Activated CD4-positive, alpha-beta memory T cell treated with anti-CD3 and anti-CD28 coated beads, Interleukin-2, amount 10 ng/mL, durations not matched to agents 7 days and 5 days (primary cell): ENCODE measurements around the gene FOXP1. TPM values are rescaled to one million over a fixed set of nuclear protein-coding genes. Genes with fewer than 3 reads are reported as not detected.

Experiments used
- CTCF ChIA-PET: fragments of 350-600 bp; sonication (Branson Sonifier 250); formaldehyde crosslinking; loops from one replicate; lab custom pipeline; 2021; ENCODE audit warnings: antibody characterized with exemption, inconsistent platforms; lab: Charles Lee
- POLR2A ChIA-PET: fragments of 350-600 bp; sonication (Branson Sonifier 250); formaldehyde crosslinking; loops from one replicate; lab custom pipeline; 2021; ENCODE audit warnings: antibody characterized with exemption; lab: Charles Lee
- DNase-seq: peaks from one replicate; pipeline ENCODE4 v3.0.0-alpha.2; 2020
- H3K27ac Mint-ChIP-seq: one replicate; pipeline ENCODE4 v1.8.0; 2021; ENCODE audit warnings: mild to moderate bottlenecking, mixed read lengths
- H3K27me3 Mint-ChIP-seq: one replicate; pipeline ENCODE4 v1.8.0; 2021; ENCODE audit warnings: mixed read lengths
- H3K36me3 Mint-ChIP-seq: one replicate; pipeline ENCODE4 v1.8.0; 2021; ENCODE audit warnings: low read depth, mixed read lengths
- H3K4me1 Mint-ChIP-seq: one replicate; pipeline ENCODE4 v1.8.0; 2021; ENCODE audit warnings: mixed read lengths
- H3K4me3 Mint-ChIP-seq: one replicate; pipeline ENCODE4 v1.8.0; 2021; ENCODE audit warnings: mild to moderate bottlenecking, mixed read lengths
- H3K9me3 Mint-ChIP-seq: one replicate; pipeline ENCODE4 v1.8.0; 2021; ENCODE audit warnings: mixed read lengths
- total RNA-seq, 2 experiments: library from RNA; stranded (reverse); gene quantifications; one replicate each; pipeline ENCODE4 v1.2.3, GENCODE V29; 2021

FOXP1 gene
- total RNA-seq, 2 experiments from 2014 or later, result 71.3 to 76.9 TPM

DNA sequence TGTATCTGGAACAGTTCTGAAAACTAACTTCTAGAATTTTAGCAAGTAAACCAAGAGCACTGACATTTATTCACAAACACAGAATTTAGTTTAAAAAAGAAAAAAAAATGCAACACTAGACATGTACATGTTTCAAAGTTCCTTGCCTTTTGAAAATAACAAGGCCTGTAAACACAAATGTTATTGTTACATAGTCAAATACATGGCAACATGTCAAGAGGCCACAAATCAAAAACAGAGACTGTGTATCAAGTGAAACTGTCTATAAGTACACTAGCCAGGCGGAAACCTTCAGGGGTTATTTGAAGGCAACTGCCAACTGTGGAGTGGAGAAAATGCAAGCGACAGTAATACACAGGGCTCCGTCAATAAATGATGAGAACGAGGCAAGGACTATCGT lies 547.6 kb downstream of the FOXP1 start:
- H3K4me1 Mint-ChIP-seq, result peaks cover 59% of the 10 kb centered on the region
- CTCF ChIA-PET, result no interaction called here
- POLR2A ChIA-PET, result interaction anchor here (0.9 to 1.1 kb wide), 2 partner anchors 26 to 30 kb away, joined by 3 read pairs; no protein-coding TSS in a partner anchor
- H3K27ac Mint-ChIP-seq, result no peak overlapping the region
- H3K9me3 Mint-ChIP-seq, result no peaks in the 10 kb centered on the region
- peaks cover 74% of the 10 kb centered on the region for H3K36me3 Mint-ChIP-seq
- H3K27me3 Mint-ChIP-seq, result no peaks in the 10 kb centered on the region
- DNase-seq, result no peak
- no peak overlapping the region for H3K4me3 Mint-ChIP-seq

DNA sequence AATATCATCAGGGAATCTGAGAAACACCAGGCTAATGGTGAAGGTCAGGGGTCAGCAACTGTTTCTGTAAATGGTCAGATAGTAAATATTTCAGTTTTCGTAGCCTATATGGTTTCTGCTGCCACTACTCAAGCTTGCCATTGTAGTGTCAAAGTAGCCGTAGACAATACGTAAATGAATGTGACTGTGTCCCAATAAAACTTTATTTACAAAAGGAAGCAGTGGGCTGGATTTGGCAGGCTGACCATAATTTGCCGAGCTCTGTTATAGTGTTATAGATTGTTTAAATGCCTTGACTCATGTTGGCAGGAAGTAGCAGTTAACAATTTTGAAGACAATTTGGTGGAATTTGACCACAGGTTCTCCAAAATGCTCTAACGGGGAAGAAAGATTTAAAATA lies 548.2 kb downstream of the FOXP1 start:
- CTCF ChIA-PET, result no interaction called here
- H3K9me3 Mint-ChIP-seq, result no peaks in the 10 kb centered on the region
- no peak for DNase-seq
- peaks cover 56% of the 10 kb centered on the region for H3K4me1 Mint-ChIP-seq
- POLR2A ChIA-PET, result interaction anchor here (0.9 to 1.1 kb wide), 3 partner anchors 12 to 30 kb away, joined by 3 read pairs; no protein-coding TSS in a partner anchor
- no peaks in the 10 kb centered on the region for H3K27me3 Mint-ChIP-seq
- H3K4me3 Mint-ChIP-seq, result no peak overlapping the region
- H3K27ac Mint-ChIP-seq, result no peak overlapping the region
- peaks cover 74% of the 10 kb centered on the region for H3K36me3 Mint-ChIP-seq

- Mint-ChIP-seq H3K27me3 (no peaks in the 10 kb centered on the region), H3K4me3 (no peak overlapping the region), H3K4me1 (peaks cover 42% of the 10 kb centered on the region), H3K9me3 (no peaks in the 10 kb centered on the region), H3K27ac (no peak overlapping the region), H3K36me3 (peaks cover 63% of the 10 kb centered on the region)
- no peak for DNase-seq
- CTCF ChIA-PET, result no interaction called here
- POLR2A ChIA-PET, result no interaction called here
Measured at GRCh38 chr3:71033681-71034220, 549.8 kb downstream of the FOXP1 start.

- Mint-ChIP-seq H3K4me1 (peaks cover 40% of the 10 kb centered on the region), H3K27ac (no peak overlapping the region), H3K36me3 (peaks cover 54% of the 10 kb centered on the region), H3K27me3 (no peaks in the 10 kb centered on the region), H3K4me3 (no peak overlapping the region), H3K9me3 (no peaks in the 10 kb centered on the region)
- POLR2A ChIA-PET, result interaction anchor here (1.2 kb wide), 1 partner anchor 31 kb away, joined by 4 read pairs; no protein-coding TSS in a partner anchor
- DNase-seq, result no peak
- CTCF ChIA-PET, result no interaction called here
Measured at GRCh38 chr3:71031914-71032521, 551.5 kb downstream of the FOXP1 start.

DNA sequence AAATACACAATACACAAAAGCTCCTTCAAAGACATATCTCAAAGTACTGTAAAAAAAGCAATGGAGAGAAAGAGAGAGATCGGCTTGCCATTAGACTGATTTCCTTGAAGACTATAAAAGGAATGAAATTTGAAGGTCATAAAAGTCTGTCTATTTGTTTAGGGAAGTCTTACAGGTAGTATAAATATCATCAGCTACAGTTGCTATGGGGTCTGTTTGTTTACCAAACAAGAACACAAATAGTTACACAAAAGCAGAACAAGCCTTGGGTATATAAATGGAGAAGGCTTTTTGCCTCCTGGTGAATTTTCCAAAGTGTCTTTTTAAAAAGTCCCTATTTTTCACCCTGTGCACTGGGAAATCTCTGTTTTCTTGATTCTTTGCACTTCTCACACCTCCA lies 552.3 kb downstream of the FOXP1 start:
- H3K4me1 Mint-ChIP-seq, result peaks cover 46% of the 10 kb centered on the region

DNA sequence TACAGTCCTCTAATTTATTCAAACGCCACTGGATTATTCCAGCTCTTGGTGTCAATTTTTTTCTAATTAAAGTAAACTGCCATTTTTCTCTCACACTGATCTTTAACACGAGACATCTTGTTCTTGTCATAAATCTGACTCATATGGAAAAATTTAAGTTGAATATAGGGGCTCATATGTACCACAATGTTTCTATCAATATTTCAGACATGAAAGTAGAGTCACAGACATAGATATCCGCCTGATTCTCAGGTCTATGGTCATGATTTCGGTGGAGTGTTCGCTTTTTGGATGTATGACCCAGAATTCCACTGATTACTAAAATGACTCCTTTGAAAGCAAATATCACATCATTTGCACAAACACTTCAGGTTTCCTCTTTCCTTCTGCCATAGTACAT lies 552.8 kb downstream of the FOXP1 start:
- POLR2A ChIA-PET, result interaction anchor here (1.5 kb wide), 1 partner anchor 13 kb away, joined by 3 read pairs; no protein-coding TSS in a partner anchor
- CTCF ChIA-PET, result no interaction called here
- H3K9me3 Mint-ChIP-seq, result no peaks in the 10 kb centered on the region
- no peak for DNase-seq
- no peak overlapping the region for H3K27ac Mint-ChIP-seq
- H3K4me3 Mint-ChIP-seq, result no peak overlapping the region
- peaks cover 47% of the 10 kb centered on the region for H3K4me1 Mint-ChIP-seq
- no peaks in the 10 kb centered on the region for H3K27me3 Mint-ChIP-seq
- peaks cover 43% of the 10 kb centered on the region for H3K36me3 Mint-ChIP-seq

More for the DNA sequence above, 552.3 kb downstream of the FOXP1 start:
- H3K36me3 Mint-ChIP-seq, result peaks cover 47% of the 10 kb centered on the region
- no peaks in the 10 kb centered on the region for H3K9me3 Mint-ChIP-seq
- ChIA-PET POLR2A (interaction anchor here (1.5 kb wide), 1 partner anchor 14 kb away, joined by 3 read pairs; no protein-coding TSS in a partner anchor), CTCF (no interaction called here)
- H3K4me3 Mint-ChIP-seq, result no peak overlapping the region
- H3K27ac Mint-ChIP-seq, result no peak overlapping the region
- DNase-seq, result no peak
- no peaks in the 10 kb centered on the region for H3K27me3 Mint-ChIP-seq

- H3K4me1 Mint-ChIP-seq, result peaks cover 50% of the 10 kb centered on the region
- no peak overlapping the region for H3K27ac Mint-ChIP-seq
- H3K36me3 Mint-ChIP-seq, result peaks cover 40% of the 10 kb centered on the region
- POLR2A ChIA-PET, result interaction anchor here (1.0 to 1.5 kb wide), 3 partner anchors 12 to 33 kb away, joined by 3 to 5 read pairs (median 4); no protein-coding TSS in a partner anchor
- DNase-seq, result no peak
- H3K4me3 Mint-ChIP-seq, result no peak overlapping the region
- H3K9me3 Mint-ChIP-seq, result no peaks in the 10 kb centered on the region
- no peaks in the 10 kb centered on the region for H3K27me3 Mint-ChIP-seq
- CTCF ChIA-PET, result no interaction called here
Measured at GRCh38 chr3:71029770-71030169, 553.8 kb downstream of the FOXP1 start.

DNA sequence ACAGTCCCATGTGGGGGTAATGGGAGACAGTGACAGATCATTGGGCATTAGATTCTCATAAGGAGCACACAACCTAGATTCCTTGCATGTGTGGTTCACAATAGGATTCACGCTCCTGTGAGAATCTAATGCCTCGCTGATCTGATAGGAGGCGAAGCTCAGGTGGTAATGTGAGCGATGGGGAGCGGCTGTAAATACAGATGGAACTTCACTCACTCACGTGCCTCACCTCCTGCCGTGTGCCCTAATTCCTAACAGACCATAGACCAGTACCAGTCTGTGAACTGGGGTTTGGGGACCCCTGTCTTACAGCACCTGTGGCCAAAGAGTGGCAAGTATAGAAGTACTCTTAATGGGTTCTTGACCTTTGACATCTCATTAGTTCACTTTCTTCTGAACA lies 554.7 kb downstream of the FOXP1 start:
- H3K27ac Mint-ChIP-seq, result no peak overlapping the region
- H3K27me3 Mint-ChIP-seq, result no peaks in the 10 kb centered on the region
- ChIA-PET CTCF (interaction anchor here (1.1 kb wide), 1 partner anchor 19 kb away, joined by 3 read pairs; no protein-coding TSS in a partner anchor), POLR2A (interaction anchor here (0.7 to 1.3 kb wide), 2 partner anchors 12 to 36 kb away, joined by 3 read pairs; no protein-coding TSS in a partner anchor)
- H3K4me3 Mint-ChIP-seq, result no peak overlapping the region
- peaks cover 38% of the 10 kb centered on the region for H3K36me3 Mint-ChIP-seq
- peaks cover 48% of the 10 kb centered on the region for H3K4me1 Mint-ChIP-seq
- H3K9me3 Mint-ChIP-seq, result no peaks in the 10 kb centered on the region
- no peak for DNase-seq

GRCh38 chr3:71028184-71028583 lies 555.3 kb downstream of the FOXP1 start:
- H3K36me3 Mint-ChIP-seq, result peaks cover 37% of the 10 kb centered on the region
- no peaks in the 10 kb centered on the region for H3K27me3 Mint-ChIP-seq
- no peak for DNase-seq
- H3K9me3 Mint-ChIP-seq, result no peaks in the 10 kb centered on the region
- H3K27ac Mint-ChIP-seq, result no peak overlapping the region
- CTCF ChIA-PET, result interaction anchor here (1.1 kb wide), 1 partner anchor 19 kb away, joined by 3 read pairs; no protein-coding TSS in a partner anchor
- no peak overlapping the region for H3K4me3 Mint-ChIP-seq
- POLR2A ChIA-PET, result interaction anchor here (0.7 to 1.3 kb wide), 2 partner anchors 12 to 36 kb away, joined by 3 read pairs; no protein-coding TSS in a partner anchor
- H3K4me1 Mint-ChIP-seq, result peaks cover 44% of the 10 kb centered on the region

DNA sequence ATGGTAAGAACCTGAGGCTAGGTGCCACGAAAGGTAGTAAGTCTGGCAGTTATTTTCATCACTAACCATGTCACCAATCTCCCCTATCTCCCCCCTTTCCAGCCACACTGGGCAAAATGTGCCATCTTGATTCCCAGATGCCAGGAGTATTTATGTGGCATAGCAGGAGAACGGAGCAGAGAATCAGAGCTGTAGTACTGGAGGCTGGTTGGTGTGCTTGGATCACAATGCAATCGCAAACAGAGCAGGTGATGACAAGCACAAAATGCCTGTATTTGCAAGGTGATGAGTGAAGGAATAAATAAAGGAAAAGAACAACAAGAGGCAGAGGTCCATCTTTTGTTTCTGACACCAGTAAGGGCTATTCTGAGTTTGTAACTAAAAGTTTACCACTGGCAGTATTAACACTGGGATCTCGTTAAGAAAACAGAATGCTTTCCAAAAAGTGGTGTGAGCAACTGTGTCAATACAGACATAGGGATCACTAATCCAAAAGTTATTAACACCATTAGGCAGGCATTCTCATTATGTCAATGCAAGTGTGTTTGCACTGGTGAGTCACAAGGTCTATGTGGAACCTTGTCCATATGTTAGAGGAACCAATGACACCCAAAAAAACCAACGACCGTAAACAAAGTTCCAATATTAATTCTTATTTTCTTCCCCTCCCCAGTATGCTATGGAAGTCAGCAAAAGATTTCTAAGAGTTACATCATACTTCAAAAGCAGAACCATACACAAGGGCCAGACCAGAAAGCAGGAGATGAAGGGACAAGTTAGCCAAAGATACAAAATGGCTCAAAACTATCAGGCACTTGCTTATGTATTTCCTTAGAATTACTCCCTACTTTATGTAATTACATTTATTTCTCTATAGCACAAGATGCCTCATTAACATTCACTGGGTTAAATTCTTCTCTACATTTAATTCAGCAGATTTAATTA lies 556.6 kb downstream of the FOXP1 start:
- H3K4me3 Mint-ChIP-seq, result no peak overlapping the region
- H3K27ac Mint-ChIP-seq, result no peak overlapping the region
- no peak for DNase-seq
- POLR2A ChIA-PET, result no interaction called here
- CTCF ChIA-PET, result no interaction called here
- H3K36me3 Mint-ChIP-seq, result peaks cover 30% of the 10 kb centered on the region
- H3K27me3 Mint-ChIP-seq, result no peaks in the 10 kb centered on the region
- H3K4me1 Mint-ChIP-seq, result peaks cover 34% of the 10 kb centered on the region
- H3K9me3 Mint-ChIP-seq, result no peaks in the 10 kb centered on the region

DNA sequence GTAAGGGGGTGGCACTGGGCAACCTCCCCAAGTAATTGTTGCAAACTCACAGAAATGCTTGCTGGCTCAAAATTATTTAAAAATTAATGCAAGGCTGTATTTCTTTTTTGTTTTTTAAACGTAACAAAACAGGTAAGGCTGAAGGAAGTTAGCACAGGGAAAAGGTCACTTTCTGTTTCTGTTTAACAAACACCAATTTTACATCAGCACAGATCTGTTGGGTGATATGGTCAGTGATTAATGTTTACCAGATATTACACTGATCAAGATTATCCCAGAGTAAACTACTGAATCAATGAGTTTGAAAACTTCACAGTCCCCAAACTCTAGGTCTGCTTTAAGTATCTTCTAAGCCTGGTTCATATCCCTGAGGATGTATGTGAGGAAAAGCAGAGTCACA lies 558.0 kb downstream of the FOXP1 start:
- POLR2A ChIA-PET, result no interaction called here
- Mint-ChIP-seq H3K36me3 (peaks cover 21% of the 10 kb centered on the region), H3K4me1 (peaks cover 25% of the 10 kb centered on the region), H3K27me3 (no peaks in the 10 kb centered on the region), H3K27ac (no peak overlapping the region), H3K9me3 (no peaks in the 10 kb centered on the region), H3K4me3 (no peak overlapping the region)
- DNase-seq, result no peak
- CTCF ChIA-PET, result no interaction called here

GRCh38 chr3:71025010-71025409 lies 558.5 kb downstream of the FOXP1 start:
- H3K27ac Mint-ChIP-seq, result no peak overlapping the region

More at GRCh38 chr3:71025010-71025409, 558.5 kb downstream of the FOXP1 start:
- ChIA-PET CTCF (no interaction called here), POLR2A (no interaction called here)
- H3K27me3 Mint-ChIP-seq, result no peaks in the 10 kb centered on the region
- peaks cover 17% of the 10 kb centered on the region for H3K36me3 Mint-ChIP-seq
- H3K4me3 Mint-ChIP-seq, result no peak overlapping the region
- H3K9me3 Mint-ChIP-seq, result no peaks in the 10 kb centered on the region
- no peak for DNase-seq
- H3K4me1 Mint-ChIP-seq, result peaks cover 25% of the 10 kb centered on the region
